HG03175 (cell line): ENCODE data around the gene DLX4.

ENCODE experiments used
- ATAC-seq: cut with Tn5 transposase; IDR thresholded peaks from one replicate; pipeline ENCODE4 v1.9.1; 2021; ENCODE audit warnings: mild to moderate bottlenecking, moderate library complexity; ENCODE audit not compliant: unreplicated experiment

The DLX4 gene

DNA sequence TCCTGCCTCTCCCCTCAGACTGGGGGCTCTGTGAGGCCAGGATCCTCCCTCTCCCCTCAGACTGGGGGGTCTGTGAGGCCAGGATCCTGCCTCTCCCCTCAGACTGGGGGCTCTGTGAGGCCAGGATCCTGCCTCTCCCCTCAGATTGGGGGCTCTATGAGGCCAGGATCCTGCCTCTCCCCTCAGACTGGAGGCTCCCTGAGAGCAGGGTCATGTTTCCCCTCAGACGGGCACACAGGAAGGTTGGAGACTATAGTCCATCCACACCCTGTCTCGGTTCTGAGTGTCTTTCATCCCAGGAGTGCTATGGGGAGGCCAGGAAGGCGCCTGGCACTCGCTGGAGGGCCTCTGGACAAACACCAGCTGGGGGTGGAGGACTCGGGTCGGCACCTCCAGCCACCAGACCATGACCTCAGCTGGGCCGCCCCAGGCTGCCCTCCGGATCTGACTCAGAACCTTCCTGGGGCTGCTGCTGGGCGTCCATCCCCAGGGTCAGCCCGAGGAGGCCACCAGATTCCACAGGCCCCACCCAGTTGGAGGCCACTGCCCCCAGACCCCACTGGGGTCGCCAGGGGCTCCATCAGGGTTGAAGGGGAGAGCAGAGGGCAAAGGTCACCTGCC, 21.9 kb upstream of the DLX4 start:
- no peak for ATAC-seq

DNA sequence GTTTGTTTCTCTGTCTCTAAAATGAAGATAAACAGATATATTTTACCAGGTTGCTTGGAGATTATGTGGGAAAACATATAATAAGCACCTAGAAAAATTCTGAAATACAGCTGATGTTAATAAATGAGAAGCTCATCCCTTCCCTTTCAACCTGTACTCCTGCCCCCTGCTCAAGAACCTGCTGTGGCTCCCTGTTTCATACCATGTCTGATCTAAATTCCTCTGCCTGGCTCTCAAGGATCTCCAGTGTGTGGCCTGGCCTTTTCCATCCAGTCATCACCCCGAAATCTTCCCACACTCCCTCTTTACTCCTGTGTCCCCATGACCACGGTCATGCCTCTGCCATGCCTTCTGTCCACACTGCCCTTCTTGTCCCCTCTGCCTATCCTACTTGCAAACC, 19.4 kb upstream of the DLX4 start:
- no peak for ATAC-seq

DNA sequence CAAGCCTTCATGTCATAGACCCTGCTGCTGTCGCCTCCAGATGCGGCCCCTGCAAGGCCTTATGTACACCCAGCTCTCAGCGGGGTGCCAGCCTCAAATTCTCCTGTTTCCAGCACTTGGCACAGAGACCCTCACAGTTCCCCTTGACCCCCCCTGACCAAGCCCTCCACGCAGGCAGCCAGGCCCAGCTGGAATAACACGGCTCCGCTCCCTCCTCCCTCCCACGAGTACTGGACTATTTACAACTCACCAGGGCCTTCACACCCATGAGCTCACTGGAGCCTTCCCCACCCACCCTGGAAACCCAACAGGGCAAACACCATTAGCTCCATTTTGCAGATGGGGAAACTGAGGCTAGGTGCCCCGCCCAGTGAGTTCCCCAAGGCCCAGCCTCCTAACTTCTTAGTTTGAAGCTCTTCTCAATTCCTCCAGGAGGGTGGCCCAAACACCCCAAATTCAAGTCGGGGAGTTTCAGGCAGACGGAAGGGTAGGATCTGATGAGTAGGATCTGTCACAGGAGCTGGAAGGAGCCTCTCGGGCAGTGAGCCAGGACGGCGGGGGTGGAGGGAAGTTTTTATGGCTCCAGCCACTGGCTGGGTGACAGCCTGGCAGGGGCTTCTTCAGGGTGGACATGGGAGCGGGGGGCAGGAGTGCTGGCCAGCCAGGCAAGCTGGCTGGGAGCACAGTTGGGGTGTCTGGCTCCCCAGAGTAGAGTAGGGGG, 17.5 kb upstream of the DLX4 start:
- no peak for ATAC-seq

DNA sequence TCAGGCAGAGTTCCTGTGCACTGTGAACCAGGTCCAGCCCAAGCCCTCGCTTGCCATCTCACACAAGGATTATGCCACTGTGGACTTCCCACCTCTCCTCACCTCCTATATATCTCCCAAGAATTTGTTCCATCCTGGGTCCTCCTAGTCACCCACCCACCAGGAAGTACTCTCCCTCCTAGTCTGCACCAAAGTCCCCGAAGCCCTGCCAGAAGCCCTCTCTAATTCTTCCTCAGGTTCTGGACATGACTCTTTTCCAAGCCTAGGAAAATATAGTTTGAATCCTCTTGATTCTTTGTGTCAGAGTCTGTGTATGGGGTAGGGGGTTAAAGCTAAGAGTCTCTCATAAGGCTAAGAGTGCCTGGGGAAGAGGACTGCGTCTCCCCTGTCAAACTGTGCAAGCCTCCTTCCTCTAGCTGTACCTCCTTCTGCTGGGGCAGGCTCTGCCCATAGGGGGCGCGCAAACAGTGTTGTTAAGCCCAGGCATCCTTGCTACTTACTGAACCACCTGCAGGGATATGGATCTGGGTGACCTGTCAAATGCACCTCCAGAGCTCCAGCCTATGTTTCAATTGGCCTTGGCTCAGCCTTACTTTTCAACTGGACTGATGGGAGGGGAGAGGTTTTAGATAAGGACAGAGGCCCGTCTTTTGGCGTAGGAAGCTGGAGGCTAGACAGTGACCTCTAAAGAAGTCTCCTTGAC, 16.6 kb upstream of the DLX4 start:
- ATAC-seq: peak; percentile 49

DNA sequence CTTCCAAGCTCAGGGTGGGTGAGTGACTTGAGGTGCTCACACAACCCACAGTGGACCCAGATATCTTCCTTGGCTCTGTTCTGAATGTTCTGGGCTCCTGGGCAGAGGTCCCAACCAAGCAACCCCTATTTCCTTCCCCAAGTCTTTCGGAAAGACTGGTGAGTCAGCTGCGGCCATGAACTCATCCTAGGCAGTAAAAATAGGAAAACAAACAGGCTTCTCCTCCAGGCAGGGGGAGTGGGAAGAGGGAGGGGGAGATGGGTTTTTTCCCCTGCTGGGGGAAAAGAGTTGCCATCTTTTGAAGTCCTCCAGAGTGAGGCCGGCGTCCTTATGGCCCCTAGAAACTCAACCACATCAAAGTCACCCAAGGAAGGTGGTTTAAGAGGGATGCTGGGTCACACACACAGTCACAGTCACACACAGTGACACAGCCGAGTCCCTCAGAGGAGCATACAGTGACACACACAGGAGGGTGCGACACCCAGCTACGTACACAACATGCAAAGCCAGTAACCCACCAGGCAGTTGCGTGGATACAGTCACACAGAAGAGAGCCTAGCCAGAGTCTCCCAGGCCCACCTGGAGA, 16.0 kb upstream of the DLX4 start:
- no peak for ATAC-seq

DNA sequence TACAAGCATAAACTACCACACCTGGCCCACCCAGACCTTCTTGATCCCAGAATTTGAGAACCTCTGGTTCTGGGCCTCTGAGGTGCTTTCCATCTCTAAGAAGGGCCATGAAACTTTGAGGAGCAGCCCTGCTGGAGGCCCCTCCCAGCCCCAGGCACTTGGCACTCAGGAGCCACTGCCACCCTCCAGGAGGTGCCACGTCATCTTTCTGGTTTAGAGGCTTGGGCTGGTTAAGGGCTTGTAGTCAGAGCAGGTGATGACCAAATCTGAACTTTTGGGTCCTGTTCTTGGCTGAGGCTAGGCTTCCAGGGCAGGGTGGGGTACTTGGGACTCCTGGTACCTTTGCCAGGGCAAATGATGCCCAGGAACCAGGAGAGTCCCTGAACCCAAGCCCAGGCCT, 13.8 kb upstream of the DLX4 start:
- no peak for ATAC-seq

DNA sequence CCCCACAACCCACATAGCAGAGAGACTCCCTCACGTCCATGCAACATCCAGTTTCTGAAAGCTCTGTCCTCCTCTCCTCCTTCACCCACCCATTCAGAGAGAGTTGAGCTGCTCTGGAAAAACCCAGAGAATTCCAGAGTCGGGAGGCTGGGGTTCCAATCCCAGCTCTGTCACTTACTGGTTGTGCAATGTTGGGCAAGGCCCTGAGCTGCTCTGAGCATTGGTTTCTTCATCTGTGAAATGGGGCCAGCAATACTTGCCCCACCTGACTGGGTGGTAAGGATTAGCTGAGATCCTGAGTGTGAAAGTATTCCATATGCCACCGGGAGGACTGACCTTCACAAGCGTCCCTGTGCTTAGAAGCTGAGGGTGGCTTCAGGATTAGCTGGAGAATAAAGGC, 12.2 kb upstream of the DLX4 start:
- ATAC-seq: no peak

DNA sequence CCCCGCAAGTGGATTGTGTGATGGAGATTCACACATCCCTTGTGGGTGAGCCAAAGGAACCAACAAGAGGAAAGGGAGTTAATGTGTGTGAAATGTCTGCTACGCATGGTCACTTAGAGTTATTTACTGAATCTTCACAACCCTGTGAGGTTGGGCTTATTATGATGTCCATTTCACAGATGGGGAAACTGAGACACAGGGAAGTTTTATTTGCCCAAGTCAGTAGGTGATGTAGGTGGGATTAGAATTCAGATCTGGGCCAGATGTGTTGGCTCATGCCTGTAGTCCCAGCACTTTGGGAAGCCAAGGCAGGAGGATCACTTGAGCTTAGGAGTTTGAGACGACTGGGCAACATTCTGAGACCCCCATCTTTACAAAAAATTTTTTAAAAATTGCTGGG, 11.6 kb upstream of the DLX4 start:
- ATAC-seq: no peak

DNA sequence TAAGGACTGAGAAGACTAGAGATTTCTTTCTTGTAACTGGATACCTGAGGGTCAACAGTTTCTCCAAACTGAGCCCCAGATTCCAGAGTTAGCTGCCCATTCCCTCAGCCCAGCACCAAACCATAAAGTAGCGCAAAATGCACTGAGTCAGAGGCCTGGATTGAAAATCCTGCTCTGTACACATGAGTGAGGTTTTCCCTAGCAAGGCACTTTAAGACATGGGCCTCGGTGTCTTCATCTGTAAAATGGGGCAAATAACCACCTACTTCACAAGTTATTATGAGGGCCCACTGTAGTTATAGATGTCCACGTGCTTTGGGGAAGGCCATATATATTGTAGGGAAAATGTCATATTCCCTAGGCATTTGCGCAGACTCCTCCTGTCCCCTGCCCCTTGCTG, 10.3 kb upstream of the DLX4 start:
- no peak for ATAC-seq

DNA sequence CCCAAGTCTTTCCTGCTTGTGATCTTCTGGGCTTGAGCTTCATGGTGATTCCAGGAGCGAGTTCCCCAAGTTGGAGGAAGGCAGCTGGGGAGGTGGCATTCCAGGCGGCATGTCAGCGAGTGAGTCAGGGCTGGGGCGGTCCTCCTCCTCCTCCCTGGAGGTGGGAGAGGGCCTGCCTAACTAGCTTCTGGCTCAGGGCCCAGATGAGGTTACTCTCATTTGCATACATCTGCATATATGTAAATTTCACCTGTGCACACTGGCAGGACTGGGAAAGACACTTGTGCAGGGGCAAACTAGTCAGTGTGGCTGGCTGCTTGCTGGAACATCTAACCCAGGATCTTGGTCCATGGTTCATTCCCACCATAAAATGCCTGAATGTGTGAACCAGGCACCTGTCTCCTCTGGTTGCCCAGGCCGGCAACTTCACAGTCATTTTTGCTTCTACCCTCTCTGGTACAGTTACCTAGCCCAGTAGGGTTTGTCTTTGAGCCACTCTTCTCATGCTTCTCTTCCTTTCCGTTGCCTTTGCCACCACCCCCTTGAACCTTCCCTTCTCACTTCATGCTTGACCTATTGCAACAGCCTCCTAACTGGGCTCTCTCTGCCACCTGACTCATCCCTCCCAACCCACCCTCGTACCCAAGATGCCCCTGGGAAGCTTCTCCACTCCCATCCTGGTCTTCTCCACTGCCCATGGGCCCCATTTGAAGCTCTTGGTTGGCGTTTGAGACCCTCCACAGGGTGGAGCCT, 9.6 kb upstream of the DLX4 start:
- ATAC-seq: no peak

DNA sequence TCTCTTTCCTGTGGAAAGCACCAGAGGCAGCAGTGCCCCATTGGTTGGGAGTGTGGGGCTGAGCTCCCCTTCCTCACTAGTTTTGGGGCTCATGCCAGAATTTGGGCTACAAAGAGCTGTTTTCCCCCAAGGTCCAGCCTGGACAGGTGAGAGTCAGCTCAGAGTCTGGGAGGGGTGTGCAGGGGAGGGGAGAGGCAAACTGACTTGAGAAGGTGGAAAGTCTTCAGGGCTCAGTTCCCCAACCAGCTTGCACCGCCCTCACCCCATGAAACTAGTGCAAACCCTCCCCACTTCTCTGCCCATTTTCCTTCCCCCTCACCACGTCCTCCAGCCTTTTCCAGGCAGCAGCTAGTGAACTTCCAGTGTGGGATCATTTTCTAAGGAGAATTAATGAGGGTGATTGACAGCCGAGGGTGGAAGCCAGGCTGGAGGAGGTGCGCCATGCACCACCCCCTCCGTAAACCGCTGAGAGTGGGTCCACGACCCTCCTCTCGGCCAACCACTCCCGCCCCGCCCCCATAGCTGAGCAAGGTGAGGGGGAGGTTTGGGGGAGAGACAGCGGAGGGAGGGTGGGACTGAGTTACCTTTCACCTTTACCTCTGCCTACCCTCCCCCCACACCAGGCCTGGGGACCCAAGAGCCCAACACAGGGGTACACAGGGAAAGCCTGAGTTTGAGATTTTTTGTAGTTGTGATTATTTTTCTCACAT, 6.2 kb upstream of the DLX4 start:
- no peak for ATAC-seq

DNA sequence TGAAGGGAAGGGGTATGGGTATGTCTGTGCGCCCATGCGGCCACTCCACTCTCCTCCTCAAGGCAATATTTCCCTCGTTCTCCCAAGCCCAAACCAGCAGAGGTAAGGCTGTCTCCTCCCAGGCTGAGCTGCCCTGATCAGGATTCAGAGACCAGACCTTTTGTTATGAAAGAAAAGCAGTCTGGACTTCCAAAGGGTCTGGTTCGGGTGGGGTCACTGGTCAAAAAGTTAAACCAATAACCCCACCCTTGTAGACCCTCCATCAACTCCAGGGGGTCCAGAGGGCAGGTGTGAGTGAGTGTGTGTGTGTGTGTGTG, 5.7 kb upstream of the DLX4 start:
- ATAC-seq: no peak

DNA sequence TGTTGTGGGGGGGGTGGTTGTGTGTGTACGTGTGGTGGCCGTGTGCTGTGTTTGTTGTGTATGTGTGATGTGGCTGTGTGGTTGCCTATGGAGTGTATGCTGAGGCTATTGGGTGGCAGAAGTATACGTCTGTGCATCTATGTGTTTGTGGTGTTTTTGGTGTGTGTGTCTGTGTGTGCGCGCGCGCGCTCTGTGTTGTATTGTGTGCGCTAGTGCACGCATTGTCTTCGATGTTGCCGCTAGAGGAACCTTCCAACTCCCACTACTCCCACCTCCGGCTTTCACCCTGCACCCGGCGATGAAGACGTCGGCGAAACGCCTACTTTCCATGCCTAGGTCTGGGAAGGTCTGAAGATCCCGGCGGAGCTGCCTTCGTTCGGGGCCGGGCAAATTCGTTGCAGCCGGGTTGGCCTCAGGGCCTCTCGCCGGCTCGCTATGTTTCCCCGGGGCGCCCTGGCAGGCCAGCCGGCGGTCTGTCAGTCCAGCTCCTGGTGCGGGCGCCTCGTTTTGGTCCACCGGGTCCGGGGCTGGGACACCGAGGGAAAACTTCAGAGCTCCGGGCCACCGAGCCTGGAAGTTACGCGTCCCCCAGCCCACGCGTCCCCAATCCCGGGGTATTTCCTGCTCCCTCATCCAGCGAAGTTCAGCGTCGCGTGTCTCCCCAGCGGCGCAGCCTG, 5.2 kb upstream of the DLX4 start:
- no peak for ATAC-seq

DNA sequence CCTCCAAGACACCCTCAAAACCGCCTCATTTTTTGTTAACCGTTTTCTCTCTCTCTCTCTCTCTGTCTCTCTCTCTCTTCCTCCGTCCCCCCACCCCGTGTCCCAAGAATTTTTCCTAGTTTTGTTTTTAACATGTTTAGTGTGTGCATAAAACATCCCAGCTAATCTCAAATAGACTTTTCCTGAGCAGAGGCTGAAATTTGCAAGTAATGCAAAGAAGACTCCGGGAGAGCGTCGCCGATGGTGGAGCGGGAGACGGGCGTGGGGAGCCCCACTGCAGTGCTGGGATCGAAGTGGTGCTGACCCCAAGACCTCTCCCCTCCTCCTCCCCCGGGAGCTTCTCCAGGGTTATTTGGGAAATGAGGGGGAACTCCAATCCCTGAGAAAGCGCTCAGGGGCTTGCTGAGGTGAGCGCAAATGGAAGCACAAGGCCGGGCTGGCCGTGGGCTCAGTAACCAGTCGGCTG, 4.7 kb upstream of the DLX4 start:
- no peak for ATAC-seq

DNA sequence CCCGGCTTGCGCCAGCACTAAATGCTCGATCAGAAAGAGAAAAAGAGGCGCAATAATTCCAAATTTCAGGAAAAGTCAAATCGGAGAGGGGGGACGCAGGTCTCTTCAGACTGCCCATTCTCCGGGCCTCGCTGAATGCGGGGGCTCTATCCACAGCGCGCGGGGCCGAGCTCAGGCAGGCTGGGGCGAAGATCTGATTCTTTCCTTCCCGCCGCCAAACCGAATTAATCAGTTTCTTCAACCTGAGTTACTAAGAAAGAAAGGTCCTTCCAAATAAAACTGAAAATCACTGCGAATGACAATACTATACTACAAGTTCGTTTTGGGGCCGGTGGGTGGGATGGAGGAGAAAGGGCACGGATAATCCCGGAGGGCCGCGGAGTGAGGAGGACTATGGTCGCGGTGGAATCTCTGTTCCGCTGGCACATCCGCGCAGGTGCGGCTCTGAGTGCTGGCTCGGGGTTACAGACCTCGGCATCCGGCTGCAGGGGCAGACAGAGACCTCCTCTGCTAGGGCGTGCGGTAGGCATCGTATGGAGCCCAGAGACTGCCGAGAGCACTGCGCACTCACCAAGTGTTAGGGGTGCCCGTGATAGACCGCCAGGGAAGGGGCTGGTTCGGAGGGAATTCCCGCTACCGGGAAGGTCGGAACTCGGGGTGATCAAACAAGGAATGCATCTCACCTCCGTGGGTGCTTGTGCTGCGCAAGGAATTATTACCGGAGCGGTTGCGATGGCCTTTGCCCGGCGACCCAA, 4.0 kb upstream of the DLX4 start:
- ATAC-seq: no peak

DNA sequence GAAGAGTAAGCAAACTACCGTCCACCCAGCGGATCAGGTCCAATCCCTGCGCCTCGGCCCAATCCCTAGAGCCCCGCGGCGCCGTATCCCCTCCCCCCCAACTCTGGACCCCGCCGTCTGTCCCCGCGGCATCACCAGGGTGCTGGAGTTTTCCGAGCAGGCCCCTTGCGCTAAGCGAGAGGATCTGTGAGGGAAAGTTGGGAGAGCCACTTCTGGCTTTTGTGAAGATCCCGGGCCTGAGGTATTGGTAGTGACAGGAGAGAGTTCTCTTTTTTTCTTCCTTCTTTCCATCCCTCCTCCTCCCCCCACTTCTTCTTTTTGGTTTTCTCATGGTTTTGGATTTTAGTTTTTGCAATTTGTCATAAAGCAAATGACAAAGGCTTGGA, 3.5 kb upstream of the DLX4 start:
- no peak for ATAC-seq

DNA sequence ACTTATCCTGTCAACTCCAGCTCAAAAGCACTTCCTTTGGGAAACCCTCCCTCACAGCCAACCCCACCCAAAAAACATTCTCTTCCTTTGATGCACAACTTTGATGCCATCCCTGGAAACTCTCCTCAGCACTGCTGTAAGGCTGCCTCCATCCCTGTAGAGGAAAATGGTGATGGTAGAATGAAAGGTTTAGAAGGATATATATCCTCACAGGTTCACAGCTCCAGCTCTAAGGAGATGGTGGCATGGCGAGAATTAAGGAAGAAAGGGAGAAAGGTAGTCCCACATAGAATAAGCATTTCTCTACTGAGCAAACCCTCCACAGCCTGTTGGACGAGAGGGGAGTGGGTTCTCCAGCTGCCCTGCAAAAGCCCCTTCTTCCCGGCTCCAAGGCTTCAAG, 2.2 kb upstream of the DLX4 start:
- ATAC-seq: no peak

DNA sequence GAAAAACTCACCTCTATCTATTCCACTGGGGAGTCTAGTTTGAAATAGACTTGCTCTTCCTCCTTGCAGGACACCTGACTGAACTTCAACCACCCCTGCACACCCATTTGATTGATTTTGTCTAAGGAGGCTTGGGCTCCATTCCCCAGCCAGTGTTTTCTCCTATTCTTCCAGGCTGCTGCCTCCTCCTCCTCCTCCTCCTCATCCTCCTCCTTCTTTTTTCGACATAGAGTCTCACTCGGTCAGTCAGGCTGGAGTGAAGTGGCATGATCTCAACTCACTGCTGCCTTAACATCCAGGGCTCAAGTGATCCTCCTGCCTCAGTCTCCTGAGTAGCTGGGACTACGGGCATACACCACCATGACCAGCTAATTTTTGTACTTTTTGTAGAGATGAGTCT, 1.8 kb upstream of the DLX4 start:
- no peak for ATAC-seq

DNA sequence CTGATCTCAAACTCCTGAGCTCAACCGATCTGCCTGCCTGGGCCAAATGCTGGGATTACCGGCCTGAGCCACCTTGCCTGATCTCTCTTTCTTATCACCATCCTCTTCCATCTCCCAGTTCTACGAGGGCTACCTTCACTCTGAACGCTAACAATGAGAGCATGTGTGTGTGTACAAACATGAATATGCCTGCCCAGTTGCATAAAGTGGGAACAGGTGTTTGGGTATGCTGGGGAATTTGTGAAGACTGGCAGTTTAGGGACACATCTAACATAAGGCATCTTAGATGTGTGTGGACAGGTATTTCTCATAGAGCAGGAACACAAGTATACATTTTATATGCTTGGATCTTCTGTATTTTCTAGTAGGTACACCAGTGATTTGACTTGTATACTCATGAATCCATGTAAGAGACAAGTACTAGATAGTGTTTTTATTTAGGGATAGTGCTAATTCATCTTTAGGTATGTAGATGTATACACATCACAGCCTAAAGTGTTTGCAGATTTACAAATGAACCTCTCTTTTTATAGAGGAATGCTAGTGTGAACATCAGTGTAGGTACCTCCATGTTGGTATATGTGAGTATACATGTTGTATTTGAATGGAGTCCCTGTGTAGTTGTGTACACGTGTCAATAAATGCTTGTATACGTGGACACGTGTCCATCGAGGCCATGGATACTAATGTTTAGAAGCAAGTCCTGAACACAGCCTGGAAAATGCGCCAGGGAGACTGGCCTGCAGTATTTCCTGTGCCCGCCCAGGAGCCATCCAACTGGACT, 1.2 kb upstream of the DLX4 start:
- ATAC-seq: no peak
